GM12892 (cell line): Measurements from ENCODE around the gene NANOS3.

ENCODE experiments used
- DNase-seq: peaks from one replicate; pipeline ENCODE4 v3.0.0; 2011; ENCODE audit not compliant: insufficient read length
- FAIRE-seq: peaks from 2 replicates; lab custom pipeline; 2011; peaks lifted over from hg19 to GRCh38; lab: Jason Lieb, UNC
- POLR2A ChIP-seq: IDR thresholded peaks from 2 replicates; pipeline ENCODE4 v1.6.1; 2011; ENCODE audit warnings: low read depth, low read length, control low read depth
- POLR2AphosphoS5 ChIP-seq: IDR thresholded peaks from 2 replicates; pipeline ENCODE4 v1.6.1; 2011; ENCODE audit warnings: low read depth, low read length, control low read depth
- TAF1 ChIP-seq: IDR thresholded peaks from 2 replicates; pipeline ENCODE4 v1.6.1; 2011; ENCODE audit warnings: low read depth, mild to moderate bottlenecking, control low read depth, low read length, borderline replicate concordance

NANOS3 gene

DNA sequence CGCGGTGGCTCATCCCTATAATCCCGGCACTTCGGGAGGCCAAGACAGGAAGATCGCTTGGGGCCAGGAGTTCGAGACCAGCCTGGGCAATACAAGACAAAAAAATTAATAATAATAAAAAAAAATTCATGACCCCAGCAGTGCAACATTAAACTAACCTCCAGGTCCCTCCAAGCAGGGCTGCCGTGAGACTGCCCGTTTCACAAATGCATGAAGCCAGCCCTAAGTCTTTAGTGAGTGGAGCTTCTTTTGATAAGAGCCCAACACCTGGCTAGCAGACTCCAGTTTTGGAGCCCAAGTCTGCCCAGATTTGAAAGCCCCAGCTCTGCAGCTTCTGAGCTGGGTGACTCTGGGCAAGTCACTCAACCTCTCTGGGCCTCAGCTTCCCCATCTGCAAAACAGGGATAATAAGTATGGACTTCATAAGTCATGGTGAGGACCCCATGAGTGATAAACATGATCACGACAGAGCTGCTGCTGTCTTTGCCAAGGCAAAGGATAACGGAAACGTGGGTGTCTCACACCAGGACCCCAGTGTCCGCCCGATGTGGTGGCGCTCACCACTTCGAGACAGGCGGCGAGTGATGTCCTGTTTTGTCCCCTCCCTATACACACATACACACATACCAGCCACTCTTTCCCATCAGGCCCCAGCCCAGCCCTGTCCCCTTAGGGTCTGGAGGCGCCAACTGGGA, 38.4 kb upstream of the NANOS3 start:
- FAIRE-seq (no peak), DNase-seq (no peak)
- TF ChIP-seq TAF1 (peak; percentile 79; the same call in 1 of the 2 replicates), POLR2A (no peak), POLR2AphosphoS5 (no peak)

- FAIRE-seq (peak; percentile 96), DNase-seq (peak; percentile 81)
- peak; percentile 76 for TF ChIP-seq POLR2A
- peak; percentile 11; the same call in 1 of the 2 replicates for TF ChIP-seq TAF1
- TF ChIP-seq POLR2AphosphoS5 = peak; percentile 81
Observed at GRCh38 chr19:13839130-13839937, 37.6 kb upstream of the NANOS3 start.

DNA sequence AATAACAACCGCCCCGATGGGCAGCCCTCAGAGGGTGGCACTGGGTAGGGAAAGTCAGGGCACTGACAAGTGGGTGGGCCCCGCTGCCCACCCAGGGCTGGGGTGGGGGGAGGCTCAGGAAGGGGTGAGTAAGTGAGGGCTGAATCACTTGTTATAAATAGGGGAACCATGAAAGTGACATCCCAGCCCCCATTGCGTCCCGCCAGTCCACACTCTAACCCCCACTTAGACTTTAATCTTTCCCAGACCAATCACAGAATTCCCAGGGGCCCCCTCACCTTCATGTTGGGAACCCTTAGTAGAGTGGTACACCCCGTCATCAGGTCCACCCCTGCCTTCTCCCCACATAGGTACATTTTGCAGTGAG, 37.0 kb upstream of the NANOS3 start:
- DNase-seq = no peak
- TF ChIP-seq POLR2AphosphoS5 = no peak; the same call in 1 of the 2 replicates
- no peak for TF ChIP-seq POLR2A
- no peak for TF ChIP-seq TAF1
- FAIRE-seq = no peak

DNA sequence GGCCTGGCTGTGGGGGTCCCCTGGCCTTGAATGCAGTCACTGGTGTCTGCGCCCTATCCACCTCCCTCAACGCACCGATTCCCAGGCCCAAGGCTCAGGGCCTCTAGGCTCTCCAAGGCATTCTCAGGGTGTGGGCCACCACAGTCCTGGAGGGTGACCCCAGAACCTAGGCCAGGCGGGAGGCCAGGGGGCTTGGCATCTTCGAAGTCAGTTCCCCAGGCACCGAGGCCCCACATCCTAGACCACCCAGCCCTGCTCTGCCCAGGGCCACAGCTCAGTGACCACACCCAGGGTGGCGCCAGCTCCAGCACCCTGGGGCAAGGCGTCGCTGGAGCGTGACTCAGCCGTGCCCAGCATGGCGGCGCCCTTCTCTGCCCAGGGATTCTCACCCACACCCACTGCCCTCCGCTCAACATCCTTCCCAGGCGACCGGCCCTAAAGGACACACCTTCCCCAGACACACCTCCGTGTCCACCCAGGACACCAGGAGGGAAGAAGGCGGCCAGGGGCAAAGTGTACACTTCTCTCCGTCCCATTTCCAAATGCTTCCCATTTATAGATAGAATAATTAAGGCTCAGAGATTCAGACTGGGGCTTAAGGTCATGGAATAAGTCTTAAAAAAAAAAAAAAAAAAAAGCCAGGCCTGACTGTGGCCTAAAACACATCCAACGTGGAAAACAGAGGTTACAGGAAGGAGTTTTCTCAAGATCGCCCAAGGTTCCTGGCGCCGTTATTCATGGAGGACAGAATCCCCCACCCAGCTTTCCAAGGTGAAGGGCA, 36.4 kb upstream of the NANOS3 start:
- DNase-seq (no peak), FAIRE-seq (peak; percentile 81)
- peak; percentile 50; the same call in 1 of the 2 replicates for TF ChIP-seq POLR2AphosphoS5
- no peak for TF ChIP-seq TAF1

DNA sequence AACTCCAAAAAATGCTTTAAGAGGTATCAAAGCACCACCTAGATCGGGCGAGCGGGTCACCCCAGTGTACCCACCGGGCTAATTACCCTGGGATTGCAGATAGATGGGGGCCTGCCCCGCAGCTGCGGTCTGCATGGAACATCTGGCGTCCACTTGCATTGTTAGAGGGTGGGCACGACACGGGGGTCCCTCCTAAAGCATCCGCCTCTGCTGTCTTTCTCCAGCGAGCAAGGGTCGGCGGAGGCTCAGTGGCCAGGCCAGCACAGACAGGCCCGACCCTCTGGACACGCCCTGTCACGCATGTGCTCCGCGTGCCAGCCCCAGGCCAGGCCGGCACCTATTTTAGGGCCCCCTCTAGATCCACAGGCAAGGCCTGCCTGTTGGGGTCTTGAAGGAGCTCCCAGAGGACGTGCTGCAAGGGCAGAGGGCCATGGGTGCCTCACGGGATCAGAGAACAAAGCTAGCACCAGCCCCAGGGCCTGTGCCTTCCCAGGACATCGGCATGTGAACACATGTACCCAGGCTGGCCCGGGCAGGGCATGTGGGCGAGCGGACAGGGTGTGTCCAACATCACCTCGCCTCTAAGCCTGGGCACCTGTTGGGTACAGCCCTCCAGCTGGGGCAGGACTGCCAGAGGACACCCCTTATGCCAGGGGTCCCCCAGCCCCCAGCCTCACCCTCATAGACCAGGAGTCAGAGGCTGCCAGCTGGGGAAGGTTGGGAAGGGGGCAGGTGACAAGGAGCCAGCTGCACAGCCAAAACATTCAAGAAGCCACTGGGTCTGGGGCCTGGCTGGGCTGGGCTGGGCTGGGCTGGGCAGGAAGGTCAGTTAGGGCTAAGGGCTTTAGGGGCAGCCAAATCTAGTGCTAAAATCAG, 35.6 kb upstream of the NANOS3 start:
- DNase-seq (no peak), FAIRE-seq (no peak)
- TF ChIP-seq POLR2AphosphoS5 = no peak
- no peak for TF ChIP-seq TAF1
- TF ChIP-seq POLR2A = peak; percentile 37; the same call in 1 of the 2 replicates

GRCh38 chr19:13841962-13842290, 35.0 kb upstream of the NANOS3 start:
- DNase-seq = no peak
- TF ChIP-seq POLR2A (no peak), TAF1 (no peak)
- FAIRE-seq = no peak

DNA sequence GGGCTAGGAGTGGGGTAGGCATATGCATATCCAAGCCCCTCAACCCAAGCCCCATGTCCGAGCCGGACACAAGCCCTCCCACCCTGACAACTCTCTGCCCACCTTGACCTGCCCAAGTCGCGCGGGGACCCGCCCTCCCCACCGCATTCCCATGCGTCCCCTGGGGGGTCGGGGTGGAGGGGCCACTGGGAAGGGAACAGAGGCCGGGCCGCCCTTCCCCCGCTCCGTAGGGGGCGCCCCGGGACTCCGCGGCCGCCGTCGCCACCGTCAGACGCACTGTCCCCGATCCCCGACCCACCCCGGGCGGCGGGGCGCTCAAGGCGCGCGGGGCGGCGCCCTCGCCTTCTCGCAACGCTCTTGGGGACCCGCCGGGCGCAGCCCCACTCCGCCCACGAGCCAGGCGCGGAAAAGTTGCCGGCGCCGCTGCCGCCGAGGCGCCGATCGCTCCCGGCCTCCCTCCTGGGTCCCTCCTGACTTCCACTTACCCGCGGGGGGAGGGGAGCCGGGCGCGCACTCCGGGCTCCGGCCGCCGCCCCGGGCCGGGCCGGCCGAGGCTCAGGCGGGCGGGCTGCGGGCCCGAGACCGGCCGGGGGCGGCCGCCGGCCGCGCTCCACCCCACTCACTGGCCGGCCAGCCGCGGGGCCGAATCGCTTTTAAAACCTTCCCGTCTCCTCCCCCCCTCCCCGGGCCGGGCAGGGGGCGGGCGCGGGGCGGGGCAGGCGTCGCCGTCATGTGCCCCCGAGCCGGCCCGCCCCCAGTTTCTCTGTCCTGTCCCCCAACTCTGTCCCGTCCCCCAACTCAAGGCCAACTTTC, 34.4 kb upstream of the NANOS3 start:
- peak; percentile 86 for TF ChIP-seq POLR2A
- TF ChIP-seq TAF1 = peak; percentile 71; the same call in 1 of the 2 replicates
- TF ChIP-seq POLR2AphosphoS5 = 0 out of 2 replicates have a peak, but pooled peaks have one; percentile 39
- FAIRE-seq (no peak), DNase-seq (peak; percentile 71)

GRCh38 chr19:13843104-13843921, 33.6 kb upstream of the NANOS3 start:
- no peak for TF ChIP-seq TAF1
- TF ChIP-seq POLR2A = no peak
- no peak for TF ChIP-seq POLR2AphosphoS5
- FAIRE-seq = no peak
- no peak for DNase-seq

DNA sequence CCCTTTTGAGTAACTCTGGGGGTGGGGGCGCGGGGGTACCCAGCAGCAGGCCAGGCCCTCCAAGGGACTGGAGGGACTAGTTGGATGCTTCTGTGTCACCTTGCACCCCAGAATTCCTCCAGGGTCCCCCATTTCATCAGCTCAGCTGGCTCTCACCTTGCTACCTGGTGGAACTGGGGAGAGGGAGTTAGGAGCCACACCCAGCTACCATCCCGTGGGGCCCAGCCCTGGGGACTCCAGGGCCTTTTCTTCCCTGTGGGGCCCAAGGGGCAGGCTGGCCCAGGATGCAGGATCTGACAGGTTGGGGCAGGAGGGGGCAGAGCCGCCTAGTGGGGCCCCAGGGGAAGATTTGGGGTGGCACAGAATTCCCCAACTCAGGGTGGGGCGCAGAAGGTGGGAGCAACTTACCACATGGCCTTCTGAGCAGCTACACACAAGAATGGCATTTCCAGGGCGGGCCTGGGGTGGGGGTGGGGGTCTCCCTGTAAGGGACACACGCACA, 32.8 kb upstream of the NANOS3 start:
- no peak for FAIRE-seq
- TF ChIP-seq TAF1 = no peak
- TF ChIP-seq POLR2A = no peak
- TF ChIP-seq POLR2AphosphoS5 = no peak

More for the DNA sequence above, 32.8 kb upstream of the NANOS3 start:
- DNase-seq = no peak
